Thyroid gland (tissue), 4 donors: ENCODE measurements around the gene BCAS1. TPM values are rescaled to one million over a fixed set of nuclear protein-coding genes. Genes with fewer than 3 reads are reported as not detected.
"Not testable (repeated sequence)": the region's sequence is repeated elsewhere in the genome, so short reads cannot be mapped to it uniquely, and the experiment has no call there.

Experiments used
- DNase-seq, 2 donors: peaks; one replicate each; pipeline ENCODE4 v3.0.0-alpha.2; 2019
- H3K27ac ChIP-seq, 3 donors: fragments of 200-600 bp; sonication (generic); 1 replicate in 2 of 3; 2 replicates in 1 of 3; pipeline ENCODE4 v1.5.1; 2016 to 2019; ENCODE audit warnings: mild to moderate bottlenecking in 1 of 3, moderate library complexity in 1 of 3
- H3K27me3 ChIP-seq: fragments of 200-600 bp; sonication (generic); one replicate; pipeline ENCODE4 v1.5.1; 2019
- H3K36me3 ChIP-seq, 2 donors: fragments of 200-600 bp; sonication (generic); one replicate each; pipeline ENCODE4 v1.5.1; 2016 to 2019
- H3K4me1 ChIP-seq, 2 donors: fragments of 200-600 bp; sonication (generic); one replicate each; pipeline ENCODE4 v1.5.1; 2017 to 2019
- H3K4me3 ChIP-seq, 3 donors: fragments of 200-600 bp; sonication (generic); replicated peaks in 1 of 3; 1 replicate in 2 of 3; 2 replicates in 1 of 3; pipeline ENCODE4 v1.5.1; 2016; ENCODE audit warnings: mild to moderate bottlenecking in 1 of 3
- H3K9me3 ChIP-seq: fragments of 200-600 bp; sonication (generic); one replicate; pipeline ENCODE4 v1.5.1; 2017
- CTCF ChIP-seq, 6 experiments: fragments of 200-600 bp in 3 of 6; fragments of 450-650 bp in 3 of 6; sonication (generic) in 3 of 6; IDR thresholded peaks; one replicate each; pipeline ENCODE4 v1.5.1; 2016 to 2019; ENCODE audit warnings: antibody characterized with exemption in 6 of 6, mild to moderate bottlenecking in 2 of 6, inconsistent platforms in 1 of 6, moderate library complexity in 1 of 6
- POLR2A ChIP-seq, 2 donors: fragments of 450-650 bp; IDR thresholded peaks; one replicate each; pipeline ENCODE4 v1.6.1; 2017; ENCODE audit warnings: antibody characterized with exemption in 2 of 2, mild to moderate bottlenecking in 2 of 2, moderate library complexity in 1 of 2
- WGBS, 2 donors: methylation state at CpG; one replicate each; pipeline ENCODE4 v1.1.5; 2017; 5-methylcytosine and 5-hydroxymethylcytosine counted together
- intact Hi-C: fragments of 100-400 bp; cut with DNase I; formaldehyde crosslinking; loops from one replicate; pipeline ENCODE4 v1.15.1; 2023
- total RNA-seq, 4 donors: library from RNA; depleted of rRNA; stranded (reverse); fragments of >200 nt; gene quantifications; one replicate each; pipeline ENCODE4 v1.2.3, GENCODE V29; 2016

Gene BCAS1
- total RNA-seq, 4 donors from 2014 or later = 0.11 TPM; not detected in 3

- Histone ChIP-seq H3K4me1 (no peaks in the 10 kb centered on the region), H3K27ac (no peak overlapping the region), H3K9me3 (no peaks in the 10 kb centered on the region), H3K27me3 (no peaks in the 10 kb centered on the region), H3K36me3 (no peaks in the 10 kb centered on the region), H3K4me3 (no peak overlapping the region)
- no peak for TF ChIP-seq POLR2A (IDR thresholded peaks at IDR 0.05)
- no peak for TF ChIP-seq CTCF (IDR thresholded peaks at IDR 0.05)
- intact Hi-C loops = no loop called here
- 71 to 73% methylated on average over 4 of the region's 4 CpGs for WGBS, 2 donors
- DNase-seq = no peak
Observed at GRCh38 chr20:54017846-54018245, 52.5 kb downstream of the BCAS1 start.

- 75 to 81% methylated on average over 1 of the region's 1 CpG for WGBS, 2 donors
Observed at GRCh38 chr20:54015496-54015895, 54.9 kb downstream of the BCAS1 start.

GRCh38 chr20:54014293-54014926 is 56.0 kb downstream of the BCAS1 start:
- intact Hi-C loops = no loop called here
- H3K9me3 ChIP-seq = no peaks in the 10 kb centered on the region
- no peak overlapping the region for H3K4me3 ChIP-seq
- WGBS, 2 donors = 69 to 77% methylated on average over 7 of the region's 7 CpGs
- DNase-seq = no peak
- no peaks in the 10 kb centered on the region for H3K36me3 ChIP-seq
- H3K4me1 ChIP-seq = no peaks in the 10 kb centered on the region
- TF ChIP-seq POLR2A (IDR thresholded peaks at IDR 0.05) (no peak), CTCF (IDR thresholded peaks at IDR 0.05) (no peak)
- H3K27ac ChIP-seq = no peak overlapping the region
- H3K27me3 ChIP-seq = no peaks in the 10 kb centered on the region

More at GRCh38 chr20:54015496-54015895, 54.9 kb downstream of the BCAS1 start:
- Histone ChIP-seq H3K9me3 (no peaks in the 10 kb centered on the region), H3K36me3 (no peaks in the 10 kb centered on the region), H3K4me1 (no peaks in the 10 kb centered on the region), H3K27me3 (no peaks in the 10 kb centered on the region), H3K27ac (no peak overlapping the region), H3K4me3 (no peak overlapping the region)
- TF ChIP-seq CTCF (IDR thresholded peaks at IDR 0.05) (no peak), POLR2A (IDR thresholded peaks at IDR 0.05) (no peak)
- intact Hi-C loops = no loop called here
- no peak for DNase-seq

GRCh38 chr20:54013471-54013870 is 56.9 kb downstream of the BCAS1 start:
- intact Hi-C loops = no loop called here
- H3K4me3 ChIP-seq = no peak overlapping the region
- H3K9me3 ChIP-seq = no peaks in the 10 kb centered on the region
- H3K36me3 ChIP-seq = no peaks in the 10 kb centered on the region
- H3K27ac ChIP-seq = no peak overlapping the region
- TF ChIP-seq CTCF (IDR thresholded peaks at IDR 0.05) (no peak), POLR2A (IDR thresholded peaks at IDR 0.05) (no peak)
- no peak for DNase-seq
- H3K4me1 ChIP-seq = no peaks in the 10 kb centered on the region
- 74 to 78% methylated on average over 4 of the region's 4 CpGs for WGBS, 2 donors
- no peaks in the 10 kb centered on the region for H3K27me3 ChIP-seq

- TF ChIP-seq CTCF (IDR thresholded peaks at IDR 0.05) (no peak), POLR2A (IDR thresholded peaks at IDR 0.05) (no peak)
- H3K4me3 ChIP-seq = no peak overlapping the region
- DNase-seq = no peak
Observed at GRCh38 chr20:54011346-54011745, 59.0 kb downstream of the BCAS1 start.

GRCh38 chr20:54006216-54006615 is 64.2 kb downstream of the BCAS1 start:
- 83 to 89% methylated on average over 7 of the region's 7 CpGs for WGBS, 2 donors

More at GRCh38 chr20:54011346-54011745, 59.0 kb downstream of the BCAS1 start:
- WGBS, 2 donors = 81 to 82% methylated on average over 4 of the region's 4 CpGs
- Histone ChIP-seq H3K36me3 (no peaks in the 10 kb centered on the region), H3K27ac (no peak overlapping the region), H3K9me3 (no peaks in the 10 kb centered on the region), H3K27me3 (no peaks in the 10 kb centered on the region), H3K4me1 (no peaks in the 10 kb centered on the region)
- intact Hi-C loops = no loop called here

More at GRCh38 chr20:54006216-54006615, 64.2 kb downstream of the BCAS1 start:
- H3K4me3 ChIP-seq, H3K27ac ChIP-seq, DNase-seq, H3K36me3 ChIP-seq, intact Hi-C loops, H3K9me3 ChIP-seq, H3K27me3 ChIP-seq, H3K4me1 ChIP-seq: not testable (repeated sequence)
